ENCODE results near the gene CLEC5A.
"Not testable (repeated sequence)": the region's sequence is repeated elsewhere in the genome, so short reads cannot be mapped to it uniquely, and the experiment has no call there.

DNA sequence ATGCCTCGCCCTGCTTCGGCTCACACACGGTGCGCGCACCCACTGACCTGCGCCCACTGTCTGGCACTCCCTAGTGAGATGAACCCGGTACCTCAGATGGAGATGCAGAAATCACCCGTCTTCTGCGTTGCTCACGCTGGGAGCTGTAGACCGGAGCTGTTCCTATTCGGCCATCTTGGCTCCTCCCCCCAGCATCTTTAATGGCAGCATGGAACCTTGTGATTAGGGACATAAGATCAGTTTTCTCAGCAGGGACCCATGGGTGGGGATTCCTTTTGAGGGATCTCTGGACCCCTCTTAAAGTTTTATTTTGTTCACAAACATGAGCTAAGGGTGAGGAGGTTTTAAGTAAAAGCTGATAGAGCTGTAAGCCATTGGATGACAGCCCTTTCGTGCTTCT lies 39.2 kb upstream of the CLEC5A start:
- TF ChIP-seq, protein P1, sequence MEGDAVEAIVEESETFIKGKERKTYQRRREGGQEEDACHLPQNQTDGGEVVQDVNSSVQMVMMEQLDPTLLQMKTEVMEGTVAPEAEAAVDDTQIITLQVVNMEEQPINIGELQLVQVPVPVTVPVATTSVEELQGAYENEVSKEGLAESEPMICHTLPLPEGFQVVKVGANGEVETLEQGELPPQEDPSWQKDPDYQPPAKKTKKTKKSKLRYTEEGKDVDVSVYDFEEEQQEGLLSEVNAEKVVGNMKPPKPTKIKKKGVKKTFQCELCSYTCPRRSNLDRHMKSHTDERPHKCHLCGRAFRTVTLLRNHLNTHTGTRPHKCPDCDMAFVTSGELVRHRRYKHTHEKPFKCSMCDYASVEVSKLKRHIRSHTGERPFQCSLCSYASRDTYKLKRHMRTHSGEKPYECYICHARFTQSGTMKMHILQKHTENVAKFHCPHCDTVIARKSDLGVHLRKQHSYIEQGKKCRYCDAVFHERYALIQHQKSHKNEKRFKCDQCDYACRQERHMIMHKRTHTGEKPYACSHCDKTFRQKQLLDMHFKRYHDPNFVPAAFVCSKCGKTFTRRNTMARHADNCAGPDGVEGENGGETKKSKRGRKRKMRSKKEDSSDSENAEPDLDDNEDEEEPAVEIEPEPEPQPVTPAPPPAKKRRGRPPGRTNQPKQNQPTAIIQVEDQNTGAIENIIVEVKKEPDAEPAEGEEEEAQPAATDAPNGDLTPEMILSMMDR (IDR thresholded peaks at IDR 0.05), result not testable (repeated sequence)
- TF ChIP-seq TCF7L2, POLR2AphosphoS5 (IDR thresholded peaks at IDR 0.05; ENCODE audit: low read depth, low read length): not testable (repeated sequence)
